ENCODE results near the gene DLGAP1.
A peak's percentile ranks its signal among the peaks of the same experiment; 100 is the strongest.

The DLGAP1 gene

DNA sequence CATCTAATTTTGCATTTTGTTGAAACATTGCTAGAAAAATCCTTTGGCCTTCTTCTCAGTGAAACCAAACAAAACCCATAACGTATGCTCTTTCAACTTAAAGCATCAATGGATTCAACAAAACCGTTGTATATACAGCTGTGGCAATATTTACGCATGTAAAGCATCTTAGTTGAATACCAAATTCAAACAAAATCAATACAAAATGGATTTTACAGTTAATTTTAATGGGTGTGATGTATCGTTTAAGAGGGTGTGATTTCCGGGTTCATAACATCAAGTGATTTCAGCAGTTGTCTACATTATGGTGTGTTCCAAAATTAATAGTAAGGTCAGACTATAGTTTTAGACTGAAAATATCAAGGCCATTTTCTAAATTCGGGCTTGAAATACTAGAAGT lies 806.9 kb downstream of the DLGAP1 start:
- DNase-seq, result no peak

DNA sequence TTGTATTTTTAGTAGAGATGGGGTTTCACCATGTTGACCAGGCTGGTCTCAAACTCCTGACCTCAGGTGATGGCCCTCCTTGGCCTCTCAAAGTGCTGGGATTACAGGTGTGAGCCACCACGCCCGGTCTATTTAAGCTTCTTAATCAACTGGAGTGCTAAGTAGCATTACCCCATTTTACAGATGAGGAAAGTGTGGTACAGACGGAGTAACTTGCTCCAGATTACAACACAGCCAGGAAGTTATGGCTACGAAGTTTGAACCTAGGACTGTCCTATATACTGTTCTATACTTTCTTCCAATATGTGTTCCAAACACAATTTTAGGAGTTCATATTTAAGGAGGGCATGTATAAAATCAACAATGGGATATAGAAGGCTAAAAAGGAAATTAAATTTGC lies 807.5 kb downstream of the DLGAP1 start:
- DNase-seq, result no peak

GRCh38 chr18:3645384-3646156 lies 809.5 kb downstream of the DLGAP1 start:
- no peak for DNase-seq

DNA sequence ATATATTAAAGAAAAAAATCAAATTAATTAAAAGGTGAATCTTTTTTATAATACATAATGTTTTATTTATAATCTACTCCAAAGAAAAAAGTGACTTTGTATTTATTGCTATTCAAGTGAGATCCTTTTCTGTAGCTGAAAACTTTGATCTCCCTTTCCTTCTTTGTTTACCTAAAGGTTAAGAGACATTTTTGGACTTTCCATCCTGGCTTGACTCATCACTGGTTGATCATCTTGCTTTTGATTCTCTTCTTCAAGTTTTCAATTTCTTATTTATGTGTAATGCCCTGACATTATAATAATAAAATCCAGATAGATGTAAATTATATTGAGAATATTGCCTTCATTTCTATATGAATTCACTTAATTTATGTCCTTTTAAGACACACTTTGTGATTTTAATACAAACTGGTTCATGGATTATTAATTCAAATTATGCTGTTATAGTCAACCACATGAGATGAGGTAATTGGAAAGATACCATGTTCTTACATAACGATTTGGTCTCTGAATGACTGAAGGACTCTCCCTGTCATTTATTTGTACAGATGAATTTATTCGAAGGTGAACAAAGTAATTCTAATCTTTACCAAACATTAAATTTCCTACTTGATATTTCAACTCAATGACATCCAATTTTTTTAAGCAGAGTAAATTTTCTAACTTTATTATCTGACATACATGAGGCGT lies 820.7 kb downstream of the DLGAP1 start:
- no peak for DNase-seq

GRCh38 chr18:3631887-3632286 lies 823.2 kb downstream of the DLGAP1 start:
- no peak for DNase-seq

GRCh38 chr18:3626929-3627458 lies 828.1 kb downstream of the DLGAP1 start:
- no peak for DNase-seq

DNA sequence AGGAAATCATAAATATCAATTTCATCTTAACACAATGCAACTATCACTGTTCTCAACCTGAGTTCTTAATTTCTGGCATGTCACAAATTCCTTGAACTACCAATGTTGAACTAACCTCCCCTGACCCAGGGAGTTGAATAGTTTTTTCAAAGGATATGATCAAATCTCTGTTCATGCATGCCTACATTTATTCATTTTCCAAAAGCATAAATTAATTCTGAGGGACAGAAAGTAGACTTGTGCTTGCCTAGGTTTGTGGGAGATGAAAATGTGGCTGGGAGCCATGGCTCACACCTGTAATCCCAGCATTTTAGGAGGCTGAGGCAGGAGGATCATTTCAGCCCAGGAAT lies 829.4 kb downstream of the DLGAP1 start:
- no peak for DNase-seq

DNA sequence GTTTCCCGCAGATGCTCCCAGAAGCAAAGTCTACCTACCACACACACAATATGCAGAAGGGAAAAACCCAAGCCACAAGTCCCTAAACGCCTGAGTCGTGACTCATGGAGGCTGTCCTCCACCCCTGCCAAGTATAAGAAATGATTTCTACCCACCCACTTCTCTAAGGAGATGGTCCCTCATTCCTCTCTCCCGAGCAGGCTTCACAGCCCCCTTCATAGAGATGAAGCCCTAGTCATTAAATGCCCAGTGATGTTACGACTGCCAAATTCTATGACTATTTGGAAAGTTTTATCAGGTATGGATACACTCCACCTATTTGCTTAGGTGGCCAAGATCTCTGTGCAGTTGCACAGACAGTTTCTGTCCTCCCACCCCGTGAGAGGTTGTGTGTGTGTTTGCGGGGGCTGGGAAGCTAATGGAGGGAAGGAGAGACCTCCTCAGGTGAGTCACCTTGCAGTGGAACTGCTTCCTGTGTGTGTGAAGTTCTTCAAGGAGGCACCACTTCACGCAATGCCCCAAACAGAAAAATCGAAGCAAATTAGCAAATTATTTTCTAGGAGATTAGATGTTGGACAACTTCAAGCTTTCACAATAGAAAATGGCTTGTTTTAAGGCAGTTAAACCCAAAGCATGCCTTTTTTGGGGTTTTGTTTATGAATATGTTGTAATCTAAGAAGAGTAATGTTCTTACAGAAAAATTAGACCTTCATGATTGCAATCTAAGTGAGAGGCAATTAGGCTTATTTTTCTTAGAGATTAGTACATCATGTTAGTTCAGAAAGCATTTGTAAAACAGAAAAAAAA lies 830.0 kb downstream of the DLGAP1 start:
- DNase-seq, result no peak

GRCh38 chr18:3624546-3624934 lies 830.6 kb downstream of the DLGAP1 start:
- DNase-seq, result no peak

DNA sequence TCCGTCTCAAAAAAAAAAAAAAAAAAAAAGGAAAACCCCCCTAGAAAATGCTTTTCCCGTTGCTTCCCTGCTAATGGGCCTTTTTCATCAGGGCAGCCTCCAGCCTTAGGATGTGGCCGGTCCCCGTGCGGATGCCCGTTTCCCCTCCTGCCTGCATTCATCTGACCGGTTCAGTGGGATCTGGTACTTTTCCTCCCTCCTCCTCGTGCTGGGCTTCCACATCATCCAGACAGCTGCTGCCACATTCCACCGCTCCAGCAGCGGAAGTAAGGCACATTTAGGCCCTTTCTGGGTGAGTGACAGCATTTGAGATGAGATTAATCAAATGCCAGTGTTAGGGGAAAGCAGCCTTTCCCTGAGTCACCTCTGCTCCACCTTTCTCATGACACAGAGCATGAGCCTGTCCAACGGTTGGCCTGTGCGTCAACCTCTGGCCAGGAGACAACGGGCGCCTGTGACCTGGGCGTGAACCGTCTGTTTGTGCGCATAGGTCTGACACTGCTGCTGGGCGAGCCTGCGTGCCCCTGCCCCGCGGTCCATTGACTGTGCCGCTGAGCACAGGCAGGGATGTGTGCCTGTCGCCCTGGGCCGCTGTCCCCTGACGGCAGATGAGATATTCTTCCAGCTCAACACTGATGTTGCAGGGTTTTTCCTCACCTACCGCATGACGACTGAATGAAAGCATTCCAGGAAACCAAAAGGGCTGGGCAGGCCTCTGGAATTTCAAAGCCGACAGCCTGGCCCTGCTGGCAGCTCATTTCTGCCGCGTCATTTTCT lies 831.1 kb downstream of the DLGAP1 start:
- DNase-seq, result no peak

DNA sequence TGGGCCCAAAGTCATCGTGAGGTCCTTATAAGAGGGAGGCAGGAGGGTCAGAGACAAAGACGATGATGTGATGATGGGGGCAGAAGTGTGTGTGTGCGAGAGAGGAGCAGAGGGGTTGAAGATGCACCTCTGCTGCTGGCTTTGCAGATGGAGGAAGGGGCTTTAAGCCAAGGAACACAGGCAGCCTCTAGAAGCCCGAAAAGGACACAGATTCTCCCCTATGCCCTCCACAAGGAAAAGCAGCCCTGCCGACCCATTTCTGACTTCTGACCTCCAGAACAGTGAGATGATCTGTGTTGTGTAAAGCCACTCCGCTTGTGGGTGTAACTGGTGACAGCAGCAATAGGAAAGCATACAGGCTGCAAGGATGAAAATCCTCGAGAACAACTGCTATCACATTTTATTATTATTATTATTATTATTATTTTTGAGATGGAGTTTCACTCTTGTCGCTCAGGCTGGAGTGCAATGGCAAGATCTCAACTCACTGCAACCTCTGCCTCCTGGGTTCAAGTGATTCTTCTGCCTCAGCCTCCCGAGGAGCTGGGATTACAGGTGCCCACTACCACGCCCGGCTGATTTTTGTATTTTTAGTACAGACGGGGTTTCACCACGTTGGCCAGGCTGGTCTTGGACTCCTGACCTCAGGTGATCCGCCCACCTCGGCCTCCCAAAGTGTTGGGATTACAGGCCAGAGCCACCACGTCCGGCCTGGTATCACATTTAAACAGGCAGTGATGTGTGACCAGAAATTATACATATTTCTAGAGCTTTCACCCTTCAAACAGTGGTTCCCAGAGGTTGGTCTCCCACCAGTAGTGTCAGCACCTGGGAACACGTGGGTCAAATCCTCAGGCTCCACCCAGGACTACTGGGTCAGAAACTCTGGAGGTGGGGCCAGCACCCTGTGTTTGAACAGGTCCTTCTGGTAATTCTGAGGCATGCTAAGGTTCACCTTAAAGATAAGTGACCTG lies 834.7 kb downstream of the DLGAP1 start:
- no peak for DNase-seq

DNA sequence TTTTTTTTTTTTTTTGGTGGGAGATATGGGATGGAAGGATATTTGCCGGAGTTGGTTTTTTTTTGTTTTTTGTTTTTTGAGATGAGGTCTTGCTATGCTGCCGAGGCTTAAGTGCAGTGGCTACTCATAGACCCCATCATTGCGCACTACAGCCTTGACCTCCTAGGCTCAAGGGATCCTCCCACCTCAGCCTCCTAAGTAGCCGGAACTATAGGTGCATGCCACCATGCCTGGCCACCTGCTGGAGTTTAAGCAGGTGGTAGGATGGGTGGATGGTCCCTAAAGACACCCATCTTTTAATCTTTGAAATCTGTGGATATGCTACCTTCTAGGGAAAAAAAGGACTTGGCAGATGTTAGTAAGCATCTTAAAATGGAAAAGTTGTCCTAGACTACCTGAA lies 835.4 kb downstream of the DLGAP1 start:
- no peak for DNase-seq

- no peak for DNase-seq
Measured at GRCh38 chr18:3619222-3619621, 835.9 kb downstream of the DLGAP1 start.

DNA sequence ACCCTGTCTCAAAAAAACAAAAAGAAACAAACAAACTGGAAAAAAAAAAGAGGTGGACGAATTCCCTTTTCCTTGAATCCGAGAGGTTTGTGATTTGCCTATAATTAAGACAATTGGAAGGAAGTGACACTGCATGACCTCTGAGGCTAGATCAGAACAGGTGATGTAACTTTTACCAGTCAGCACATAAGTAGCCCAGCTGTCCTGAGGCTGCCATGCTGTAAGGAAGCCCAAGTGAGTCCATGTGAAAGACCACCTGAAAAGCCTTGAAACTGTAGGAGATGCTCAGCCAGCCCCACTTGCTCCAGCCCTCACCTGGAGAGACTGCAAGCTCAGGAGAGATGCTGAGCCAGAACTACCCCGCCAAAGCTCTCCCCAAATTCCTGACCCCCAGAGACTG lies 838.4 kb downstream of the DLGAP1 start:
- no peak for DNase-seq

- DNase-seq, result no peak
Measured at GRCh38 chr18:3616142-3616541, 839.0 kb downstream of the DLGAP1 start.

- DNase-seq, result no peak
Measured at GRCh38 chr18:3615374-3615985, 839.6 kb downstream of the DLGAP1 start.

- no peak for DNase-seq
Measured at GRCh38 chr18:3612315-3612714, 842.8 kb downstream of the DLGAP1 start.

DNA sequence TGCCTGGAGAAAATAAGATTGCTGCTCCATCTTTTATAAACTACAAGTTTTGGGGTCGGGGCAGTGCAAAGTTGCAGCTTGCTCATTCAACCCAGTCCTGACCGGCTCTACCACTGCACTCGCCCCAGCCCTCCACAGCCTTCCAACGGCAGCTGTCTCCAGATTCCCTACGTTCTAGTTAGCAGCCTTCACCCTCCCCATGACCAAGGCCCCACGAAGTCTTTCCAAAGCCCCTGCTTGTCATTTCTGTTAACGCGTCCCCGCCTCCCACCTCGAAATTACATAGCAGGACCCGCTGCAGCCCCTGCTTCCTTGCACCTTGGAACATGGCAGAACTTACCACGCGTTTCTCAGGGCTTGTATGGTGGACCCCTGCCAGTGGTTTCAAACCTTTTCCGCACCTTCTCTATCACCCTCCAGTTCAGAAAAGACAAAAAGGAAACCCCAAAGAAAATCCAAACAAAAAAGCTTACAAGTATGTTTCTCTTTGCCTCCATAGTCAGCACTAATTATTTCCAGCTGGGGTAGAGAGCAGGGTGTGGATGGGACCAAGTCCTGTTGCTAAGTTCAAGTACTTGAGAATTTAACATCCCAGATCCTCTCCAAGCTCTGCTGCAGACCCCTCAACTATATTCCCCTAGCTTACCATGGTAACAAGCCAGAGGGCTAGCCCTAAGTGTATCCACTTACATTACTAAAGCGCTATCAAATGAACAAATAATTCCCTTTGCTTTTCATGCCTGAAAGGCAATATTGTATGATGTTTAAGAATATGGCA lies 843.6 kb downstream of the DLGAP1 start:
- DNase-seq, result no peak

DNA sequence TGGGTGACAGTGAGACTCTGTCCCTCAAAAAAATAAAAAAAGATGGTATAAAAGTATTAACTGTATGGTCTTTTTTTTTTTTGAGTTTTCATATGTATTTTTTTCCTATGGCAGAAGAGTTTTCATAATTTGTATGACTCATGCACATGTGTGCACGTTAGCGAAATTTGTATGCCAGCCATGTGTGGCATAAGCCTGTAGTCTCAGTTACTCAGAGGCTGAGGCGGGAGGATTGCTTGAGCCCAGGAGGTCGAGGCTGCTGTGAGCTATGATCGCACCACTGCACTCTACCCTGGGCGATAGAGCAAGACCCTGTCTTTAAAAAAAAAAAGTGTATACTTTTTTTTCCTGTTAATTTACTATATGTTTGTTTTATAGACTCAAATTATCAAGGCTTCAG lies 844.3 kb downstream of the DLGAP1 start:
- DNase-seq, result no peak

GRCh38 chr18:3610188-3610708 lies 844.9 kb downstream of the DLGAP1 start:
- DNase-seq, result peak; percentile 35
